Measurements from ENCODE around the gene GAB2.

Gene GAB2

GRCh38 chr11:78450866-78451265 is 33.2 kb upstream of the GAB2 start:
- Histone ChIP-seq H3K4me3 (ENCODE audit: low read length in 2 of 2) (no peak overlapping the region), H3K9ac (ENCODE audit: low read depth in 1 of 2, low read length in 2 of 2) (no peak overlapping the region), H3K4me1 (ENCODE audit: control insufficient read depth in 2 of 2, insufficient read depth in 2 of 2, low read length in 2 of 2) (peaks cover 0 to 6% of the 10 kb centered on the region in 2 donors), H3K9me3 (ENCODE audit: control insufficient read depth in 2 of 2, low read length in 2 of 2) (no peaks in the 10 kb centered on the region), H3K27me3 (ENCODE audit: control insufficient read depth in 2 of 2, insufficient read depth in 2 of 2, low read length in 2 of 2) (no peaks in the 10 kb centered on the region), H3K36me3 (ENCODE audit: control insufficient read depth in 2 of 2, insufficient read depth in 2 of 2, low read length in 2 of 2) (no peaks in the 10 kb centered on the region), H3K27ac (ENCODE audit: low read depth in 2 of 2, low read length in 2 of 2) (peak overlapping the region in 1 of 2 donors; percentile 44)

- Histone ChIP-seq H3K27ac (ENCODE audit: low read depth in 2 of 2, low read length in 2 of 2) (no peak overlapping the region), H3K27me3 (ENCODE audit: control insufficient read depth in 2 of 2, insufficient read depth in 2 of 2, low read length in 2 of 2) (no peaks in the 10 kb centered on the region), H3K4me1 (ENCODE audit: control insufficient read depth in 2 of 2, insufficient read depth in 2 of 2, low read length in 2 of 2) (peaks cover 0 to 6% of the 10 kb centered on the region in 2 donors), H3K36me3 (ENCODE audit: control insufficient read depth in 2 of 2, insufficient read depth in 2 of 2, low read length in 2 of 2) (no peaks in the 10 kb centered on the region), H3K9me3 (ENCODE audit: control insufficient read depth in 2 of 2, low read length in 2 of 2) (no peaks in the 10 kb centered on the region), H3K9ac (ENCODE audit: low read depth in 1 of 2, low read length in 2 of 2) (no peak overlapping the region), H3K4me3 (ENCODE audit: low read length in 2 of 2) (no peak overlapping the region)
Measured at GRCh38 chr11:78449866-78450265, 32.2 kb upstream of the GAB2 start.

- no peak overlapping the region for H3K4me3 ChIP-seq (ENCODE audit: low read length in 2 of 2)
- H3K27me3 ChIP-seq (ENCODE audit: control insufficient read depth in 2 of 2, insufficient read depth in 2 of 2, low read length in 2 of 2): no peaks in the 10 kb centered on the region
- H3K9me3 ChIP-seq (ENCODE audit: control insufficient read depth in 2 of 2, low read length in 2 of 2): no peaks in the 10 kb centered on the region
- no peak overlapping the region for H3K27ac ChIP-seq (ENCODE audit: low read depth in 2 of 2, low read length in 2 of 2)
- no peak overlapping the region for H3K9ac ChIP-seq (ENCODE audit: low read depth in 1 of 2, low read length in 2 of 2)
- peaks cover 0 to 3% of the 10 kb centered on the region in 2 donors for H3K4me1 ChIP-seq (ENCODE audit: control insufficient read depth in 2 of 2, insufficient read depth in 2 of 2, low read length in 2 of 2)
- H3K36me3 ChIP-seq (ENCODE audit: control insufficient read depth in 2 of 2, insufficient read depth in 2 of 2, low read length in 2 of 2): no peaks in the 10 kb centered on the region
Measured at GRCh38 chr11:78446210-78446609, 28.6 kb upstream of the GAB2 start.

- Histone ChIP-seq H3K36me3 (ENCODE audit: control insufficient read depth in 2 of 2, insufficient read depth in 2 of 2, low read length in 2 of 2) (no peaks in the 10 kb centered on the region), H3K27me3 (ENCODE audit: control insufficient read depth in 2 of 2, insufficient read depth in 2 of 2, low read length in 2 of 2) (no peaks in the 10 kb centered on the region), H3K4me3 (ENCODE audit: low read length in 2 of 2) (no peak overlapping the region), H3K9me3 (ENCODE audit: control insufficient read depth in 2 of 2, low read length in 2 of 2) (no peaks in the 10 kb centered on the region), H3K4me1 (ENCODE audit: control insufficient read depth in 2 of 2, insufficient read depth in 2 of 2, low read length in 2 of 2) (no peaks in the 10 kb centered on the region), H3K9ac (ENCODE audit: low read depth in 1 of 2, low read length in 2 of 2) (no peak overlapping the region), H3K27ac (ENCODE audit: low read depth in 2 of 2, low read length in 2 of 2) (no peak overlapping the region)
Measured at GRCh38 chr11:78444726-78445125, 27.1 kb upstream of the GAB2 start.

- Histone ChIP-seq H3K27ac (ENCODE audit: low read depth in 2 of 2, low read length in 2 of 2) (peak overlapping the region in 1 of 2 donors; percentile 19), H3K36me3 (ENCODE audit: control insufficient read depth in 2 of 2, insufficient read depth in 2 of 2, low read length in 2 of 2) (no peaks in the 10 kb centered on the region), H3K4me1 (ENCODE audit: control insufficient read depth in 2 of 2, insufficient read depth in 2 of 2, low read length in 2 of 2) (no peaks in the 10 kb centered on the region), H3K27me3 (ENCODE audit: control insufficient read depth in 2 of 2, insufficient read depth in 2 of 2, low read length in 2 of 2) (no peaks in the 10 kb centered on the region), H3K9ac (ENCODE audit: low read depth in 1 of 2, low read length in 2 of 2) (no peak overlapping the region), H3K9me3 (ENCODE audit: control insufficient read depth in 2 of 2, low read length in 2 of 2) (no peaks in the 10 kb centered on the region), H3K4me3 (ENCODE audit: low read length in 2 of 2) (no peak overlapping the region)
Measured at GRCh38 chr11:78441956-78442355, 24.3 kb upstream of the GAB2 start.

GRCh38 chr11:78438298-78438975 is 20.8 kb upstream of the GAB2 start:
- Histone ChIP-seq H3K4me1 (ENCODE audit: control insufficient read depth in 2 of 2, insufficient read depth in 2 of 2, low read length in 2 of 2) (no peaks in the 10 kb centered on the region), H3K36me3 (ENCODE audit: control insufficient read depth in 2 of 2, insufficient read depth in 2 of 2, low read length in 2 of 2) (no peaks in the 10 kb centered on the region), H3K27ac (ENCODE audit: low read depth in 2 of 2, low read length in 2 of 2) (no peak overlapping the region), H3K9me3 (ENCODE audit: control insufficient read depth in 2 of 2, low read length in 2 of 2) (no peaks in the 10 kb centered on the region), H3K9ac (ENCODE audit: low read depth in 1 of 2, low read length in 2 of 2) (no peak overlapping the region), H3K4me3 (ENCODE audit: low read length in 2 of 2) (no peak overlapping the region), H3K27me3 (ENCODE audit: control insufficient read depth in 2 of 2, insufficient read depth in 2 of 2, low read length in 2 of 2) (no peaks in the 10 kb centered on the region)

GRCh38 chr11:78432956-78433355 is 15.3 kb upstream of the GAB2 start:
- Histone ChIP-seq H3K36me3 (ENCODE audit: control insufficient read depth in 2 of 2, insufficient read depth in 2 of 2, low read length in 2 of 2) (no peaks in the 10 kb centered on the region), H3K4me3 (ENCODE audit: low read length in 2 of 2) (no peak overlapping the region), H3K4me1 (ENCODE audit: control insufficient read depth in 2 of 2, insufficient read depth in 2 of 2, low read length in 2 of 2) (peaks cover 10% of the 10 kb centered on the region in 2 donors), H3K9me3 (ENCODE audit: control insufficient read depth in 2 of 2, low read length in 2 of 2) (no peaks in the 10 kb centered on the region), H3K27me3 (ENCODE audit: control insufficient read depth in 2 of 2, insufficient read depth in 2 of 2, low read length in 2 of 2) (no peaks in the 10 kb centered on the region), H3K27ac (ENCODE audit: low read depth in 2 of 2, low read length in 2 of 2) (no peak overlapping the region), H3K9ac (ENCODE audit: low read depth in 1 of 2, low read length in 2 of 2) (no peak overlapping the region)

GRCh38 chr11:78432058-78432515 is 14.5 kb upstream of the GAB2 start:
- peaks cover 10% of the 10 kb centered on the region in 2 donors for H3K4me1 ChIP-seq (ENCODE audit: control insufficient read depth in 2 of 2, insufficient read depth in 2 of 2, low read length in 2 of 2)
- H3K4me3 ChIP-seq (ENCODE audit: low read length in 2 of 2): no peak overlapping the region
- no peaks in the 10 kb centered on the region for H3K27me3 ChIP-seq (ENCODE audit: control insufficient read depth in 2 of 2, insufficient read depth in 2 of 2, low read length in 2 of 2)
- no peak overlapping the region for H3K9ac ChIP-seq (ENCODE audit: low read depth in 1 of 2, low read length in 2 of 2)
- no peaks in the 10 kb centered on the region for H3K36me3 ChIP-seq (ENCODE audit: control insufficient read depth in 2 of 2, insufficient read depth in 2 of 2, low read length in 2 of 2)
- H3K27ac ChIP-seq (ENCODE audit: low read depth in 2 of 2, low read length in 2 of 2): no peak overlapping the region
- H3K9me3 ChIP-seq (ENCODE audit: control insufficient read depth in 2 of 2, low read length in 2 of 2): no peaks in the 10 kb centered on the region

GRCh38 chr11:78429660-78430059 is 12.0 kb upstream of the GAB2 start:
- Histone ChIP-seq H3K27ac (ENCODE audit: low read depth in 2 of 2, low read length in 2 of 2) (no peak overlapping the region), H3K36me3 (ENCODE audit: control insufficient read depth in 2 of 2, insufficient read depth in 2 of 2, low read length in 2 of 2) (no peaks in the 10 kb centered on the region), H3K27me3 (ENCODE audit: control insufficient read depth in 2 of 2, insufficient read depth in 2 of 2, low read length in 2 of 2) (no peaks in the 10 kb centered on the region), H3K4me3 (ENCODE audit: low read length in 2 of 2) (no peak overlapping the region), H3K9me3 (ENCODE audit: control insufficient read depth in 2 of 2, low read length in 2 of 2) (no peaks in the 10 kb centered on the region), H3K9ac (ENCODE audit: low read depth in 1 of 2, low read length in 2 of 2) (no peak overlapping the region), H3K4me1 (ENCODE audit: control insufficient read depth in 2 of 2, insufficient read depth in 2 of 2, low read length in 2 of 2) (peaks cover 10% of the 10 kb centered on the region in 2 donors)

- Histone ChIP-seq H3K9me3 (ENCODE audit: control insufficient read depth in 2 of 2, low read length in 2 of 2) (no peaks in the 10 kb centered on the region), H3K27ac (ENCODE audit: low read depth in 2 of 2, low read length in 2 of 2) (no peak overlapping the region), H3K4me1 (ENCODE audit: control insufficient read depth in 2 of 2, insufficient read depth in 2 of 2, low read length in 2 of 2) (peaks cover 10% of the 10 kb centered on the region in 2 donors), H3K27me3 (ENCODE audit: control insufficient read depth in 2 of 2, insufficient read depth in 2 of 2, low read length in 2 of 2) (no peaks in the 10 kb centered on the region), H3K36me3 (ENCODE audit: control insufficient read depth in 2 of 2, insufficient read depth in 2 of 2, low read length in 2 of 2) (no peaks in the 10 kb centered on the region), H3K9ac (ENCODE audit: low read depth in 1 of 2, low read length in 2 of 2) (no peak overlapping the region), H3K4me3 (ENCODE audit: low read length in 2 of 2) (no peak overlapping the region)
Measured at GRCh38 chr11:78429209-78429608, 11.6 kb upstream of the GAB2 start.

Data from mucosa of rectum (tissue), 2 donors.